SU-DHL-6 (cell line): ENCODE results near the gene ADCY6.

Experiments
- H2AFZ ChIP-seq: fragments of 200-600 bp; sonication (generic); 2 replicates; pipeline ENCODE4 v1.6.1; 2014; ENCODE audit warnings: low read depth, mild to moderate bottlenecking, moderate library complexity, mixed read lengths, antibody characterized with exemption, low read length; ENCODE audit not compliant: severe bottlenecking
- H3F3A ChIP-seq: fragments of 200-600 bp; shearing (Covaris generic); 2 replicates; pipeline ENCODE4 v1.6.0; 2016; ENCODE audit warnings: antibody characterized with exemption, mild to moderate bottlenecking; ENCODE audit not compliant: insufficient read depth
- H3K27ac ChIP-seq: fragments of 200-600 bp; sonication (generic); 2 replicates; pipeline ENCODE4 v1.5.1; 2016; ENCODE audit warnings: low read depth, mild to moderate bottlenecking, low read length, moderate library complexity, mixed read lengths
- H3K27me3 ChIP-seq: fragments of 200-600 bp; sonication (generic), shearing (Covaris generic); 2 replicates; pipeline ENCODE4 v1.6.0; 2014; ENCODE audit warnings: mild to moderate bottlenecking, low read length
- H3K36me3 ChIP-seq: fragments of 200-600 bp; sonication (generic); 2 replicates; pipeline ENCODE4 v1.6.1; 2014; ENCODE audit warnings: mild to moderate bottlenecking, low read length, mixed read lengths
- H3K4me2 ChIP-seq: fragments of 300-600, 200-600 bp; shearing (Covaris generic), sonication (generic); 2 replicates; pipeline ENCODE4 v1.6.0; 2014; ENCODE audit warnings: low read length, low read depth, mild to moderate bottlenecking; ENCODE audit not compliant: poor library complexity, severe bottlenecking
- H3K4me3 ChIP-seq: fragments of 200-600 bp; sonication (generic); 2 replicates; pipeline ENCODE4 v1.5.1; 2014; ENCODE audit warnings: antibody characterized with exemption, low read length, mild to moderate bottlenecking, mixed read lengths; ENCODE audit not compliant: insufficient read depth, poor library complexity, severe bottlenecking
- H3K79me2 ChIP-seq: fragments of 200-600 bp; sonication (generic); 2 replicates; pipeline ENCODE4 v1.6.1; 2014; ENCODE audit warnings: mild to moderate bottlenecking, low read length, moderate library complexity; ENCODE audit not compliant: insufficient read depth
- H3K9ac ChIP-seq: fragments of 200-600 bp; sonication (generic); 2 replicates; pipeline ENCODE4 v1.7.0; 2014; ENCODE audit warnings: mild to moderate bottlenecking, low read length
- H3K9me2 ChIP-seq: fragments of 200-600 bp; sonication (generic); replicated peaks from 2 replicates; pipeline ENCODE4 v1.6.1; 2014; ENCODE audit warnings: low read length; ENCODE audit not compliant: insufficient read depth
- H3K9me3 ChIP-seq: fragments of 200-600 bp; sonication (generic); 2 replicates; pipeline ENCODE4 v1.6.1; 2014; ENCODE audit warnings: low read length, mixed read lengths; ENCODE audit not compliant: insufficient read depth
- H4K20me1 ChIP-seq: fragments of 200-600 bp; sonication (generic); 2 replicates; pipeline ENCODE4 v1.6.1; 2014; ENCODE audit warnings: low read depth, mild to moderate bottlenecking, antibody characterized with exemption, low read length, moderate library complexity, mixed read lengths
- EZH2phosphoT487 ChIP-seq: fragments of 200-600 bp; sonication (generic), shearing (Covaris generic); conservative IDR thresholded peaks from 2 replicates; pipeline ENCODE4 v1.6.1; 2018; ENCODE audit warnings: mild to moderate bottlenecking, antibody characterized with exemption, low read length, moderate library complexity, mixed read lengths
- TF ChIP-seq, protein P1 (sequence below): fragments of 200-600 bp; sonication (generic); IDR thresholded peaks from one replicate; pipeline ENCODE4 v1.5.1; 2017; ENCODE audit warnings: antibody characterized with exemption, mild to moderate bottlenecking, low read length, moderate library complexity; ENCODE audit not compliant: insufficient read depth, poor library complexity, severe bottlenecking

Gene ADCY6

DNA sequence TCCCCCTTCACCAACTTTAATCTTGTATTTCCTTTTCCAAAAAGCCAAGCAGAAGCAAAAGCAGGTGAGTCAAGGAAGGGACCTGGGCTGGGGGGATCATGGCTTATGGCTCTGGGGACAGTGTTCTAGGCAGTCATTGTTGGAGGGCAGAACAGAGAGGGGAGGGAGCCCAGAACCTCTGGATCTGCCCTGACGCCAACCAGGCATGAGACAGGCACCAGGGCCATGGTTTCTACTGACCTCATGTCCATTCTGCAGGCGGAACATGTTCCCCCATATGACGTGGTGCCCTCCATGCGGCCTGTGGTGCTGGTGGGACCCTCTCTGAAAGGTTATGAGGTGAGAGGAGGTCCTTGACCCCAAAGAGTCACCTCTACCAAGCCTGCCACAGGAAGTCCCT is 36.0 kb upstream of the ADCY6 start:
- H3K27me3 ChIP-seq: no peaks in the 10 kb centered on the region
- H4K20me1 ChIP-seq: no peaks in the 10 kb centered on the region; the same call in 1 of the 2 replicates
- no peak overlapping the region for H3K4me2 ChIP-seq
- no peak for TF ChIP-seq EZH2phosphoT487
- TF ChIP-seq, protein P1, sequence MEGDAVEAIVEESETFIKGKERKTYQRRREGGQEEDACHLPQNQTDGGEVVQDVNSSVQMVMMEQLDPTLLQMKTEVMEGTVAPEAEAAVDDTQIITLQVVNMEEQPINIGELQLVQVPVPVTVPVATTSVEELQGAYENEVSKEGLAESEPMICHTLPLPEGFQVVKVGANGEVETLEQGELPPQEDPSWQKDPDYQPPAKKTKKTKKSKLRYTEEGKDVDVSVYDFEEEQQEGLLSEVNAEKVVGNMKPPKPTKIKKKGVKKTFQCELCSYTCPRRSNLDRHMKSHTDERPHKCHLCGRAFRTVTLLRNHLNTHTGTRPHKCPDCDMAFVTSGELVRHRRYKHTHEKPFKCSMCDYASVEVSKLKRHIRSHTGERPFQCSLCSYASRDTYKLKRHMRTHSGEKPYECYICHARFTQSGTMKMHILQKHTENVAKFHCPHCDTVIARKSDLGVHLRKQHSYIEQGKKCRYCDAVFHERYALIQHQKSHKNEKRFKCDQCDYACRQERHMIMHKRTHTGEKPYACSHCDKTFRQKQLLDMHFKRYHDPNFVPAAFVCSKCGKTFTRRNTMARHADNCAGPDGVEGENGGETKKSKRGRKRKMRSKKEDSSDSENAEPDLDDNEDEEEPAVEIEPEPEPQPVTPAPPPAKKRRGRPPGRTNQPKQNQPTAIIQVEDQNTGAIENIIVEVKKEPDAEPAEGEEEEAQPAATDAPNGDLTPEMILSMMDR: no peak
- no peaks in the 10 kb centered on the region for H3K36me3 ChIP-seq
- no peaks in the 10 kb centered on the region for H3K9me2 ChIP-seq
- no peak overlapping the region for H3K27ac ChIP-seq
- no peaks in the 10 kb centered on the region for H3K79me2 ChIP-seq
- no peaks in the 10 kb centered on the region for H3F3A ChIP-seq
- no peak overlapping the region for H3K9ac ChIP-seq
- H3K4me3 ChIP-seq: no peak overlapping the region
- no peaks in the 10 kb centered on the region for H3K9me3 ChIP-seq
- H2AFZ ChIP-seq: no peak overlapping the region

DNA sequence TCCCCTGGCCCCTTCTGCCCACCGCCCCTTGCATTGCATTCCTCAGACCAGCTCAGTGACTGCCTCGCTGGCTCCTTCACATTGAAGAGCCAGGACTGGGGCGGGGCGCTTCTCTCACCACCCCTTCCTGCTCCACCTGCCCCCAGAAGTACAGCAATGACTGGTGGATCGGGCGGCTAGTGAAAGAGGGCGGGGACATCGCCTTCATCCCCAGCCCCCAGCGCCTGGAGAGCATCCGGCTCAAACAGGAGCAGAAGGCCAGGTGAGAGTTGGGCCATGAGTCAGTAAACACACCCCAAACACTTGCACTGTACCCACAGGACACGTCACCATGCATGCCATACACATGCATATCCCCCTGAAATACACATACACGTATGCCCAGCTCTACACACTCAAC is 35.2 kb upstream of the ADCY6 start:
- Histone ChIP-seq H3K9ac (no peak overlapping the region), H2AFZ (no peak overlapping the region), H3F3A (no peaks in the 10 kb centered on the region), H3K4me2 (no peak overlapping the region), H3K27ac (no peak overlapping the region), H3K79me2 (no peaks in the 10 kb centered on the region), H3K36me3 (no peaks in the 10 kb centered on the region), H3K9me2 (no peaks in the 10 kb centered on the region), H3K4me3 (no peak overlapping the region), H3K9me3 (no peaks in the 10 kb centered on the region), H4K20me1 (no peaks in the 10 kb centered on the region), H3K27me3 (no peaks in the 10 kb centered on the region)
- TF ChIP-seq, protein P1: no peak
- TF ChIP-seq EZH2phosphoT487: no peak

DNA sequence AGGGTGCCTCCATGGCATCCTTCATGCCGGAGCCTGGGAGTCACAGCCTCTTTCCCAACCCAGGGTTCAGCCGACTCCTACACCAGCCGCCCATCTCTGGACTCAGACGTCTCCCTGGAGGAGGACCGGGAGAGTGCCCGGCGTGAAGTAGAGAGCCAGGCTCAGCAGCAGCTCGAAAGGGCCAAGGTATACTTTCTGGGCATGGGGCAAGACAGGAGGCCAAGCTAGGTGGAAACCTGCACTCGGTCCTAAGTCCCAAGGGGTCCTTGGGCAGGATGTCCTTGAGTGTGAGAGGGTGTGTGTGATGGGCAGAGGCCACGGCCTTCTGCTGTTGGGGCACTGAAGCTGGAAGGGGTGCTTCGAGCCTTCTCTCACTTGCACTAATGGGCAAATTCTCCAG is 34.4 kb upstream of the ADCY6 start:
- H3K36me3 ChIP-seq: no peaks in the 10 kb centered on the region
- no peaks in the 10 kb centered on the region for H3K79me2 ChIP-seq
- H3K27me3 ChIP-seq: no peaks in the 10 kb centered on the region
- H3K9me2 ChIP-seq: no peaks in the 10 kb centered on the region
- TF ChIP-seq, protein P1: no peak
- TF ChIP-seq EZH2phosphoT487: no peak
- H3K9me3 ChIP-seq: no peaks in the 10 kb centered on the region
- no peaks in the 10 kb centered on the region for H3F3A ChIP-seq
- H4K20me1 ChIP-seq: no peaks in the 10 kb centered on the region
- no peak overlapping the region for H3K4me3 ChIP-seq
- no peak overlapping the region for H3K9ac ChIP-seq
- H3K4me2 ChIP-seq: no peak overlapping the region
- H2AFZ ChIP-seq: no peak overlapping the region
- H3K27ac ChIP-seq: no peak overlapping the region
